Mesenchymal stem cell (in vitro differentiated cells and primary cell): ENCODE results near the gene MAFB.

Experiments
- DNase-seq: peaks from one replicate; pipeline ENCODE4 v3.0.0-alpha.2; 2013
- H2AFZ ChIP-seq: one replicate; pipeline ENCODE4 v1.6.1; 2013; ENCODE audit warnings: low read depth, mild to moderate bottlenecking, control low read depth, inconsistent platforms, low read length, moderate library complexity
- H2AK5ac ChIP-seq: 2 replicates; pipeline ENCODE4 v1.6.1; 2013; ENCODE audit warnings: low read length, moderate library complexity, mild to moderate bottlenecking, inconsistent platforms; ENCODE audit not compliant: severe bottlenecking
- H2BK120ac ChIP-seq: one replicate; pipeline ENCODE4 v1.6.1; 2013; ENCODE audit warnings: low read depth, mild to moderate bottlenecking, inconsistent platforms, low read length, moderate library complexity
- H2BK12ac ChIP-seq, 2 experiments: one replicate each; pipeline ENCODE4 v1.6.1; 2013; ENCODE audit warnings: inconsistent platforms in 2 of 2, low read length in 2 of 2, mild to moderate bottlenecking in 2 of 2, moderate library complexity in 2 of 2, control low read depth in 1 of 2
- H2BK15ac ChIP-seq: one replicate; pipeline ENCODE4 v1.6.1; 2013; ENCODE audit warnings: mild to moderate bottlenecking, low read depth, inconsistent platforms; ENCODE audit not compliant: poor library complexity, severe bottlenecking
- H2BK5ac ChIP-seq: 2 replicates; pipeline ENCODE4 v1.6.1; 2013; ENCODE audit warnings: low read depth, mild to moderate bottlenecking, low read length, control low read depth, inconsistent platforms; ENCODE audit not compliant: poor library complexity, severe bottlenecking
- H3K14ac ChIP-seq, 2 experiments: one replicate each; pipeline ENCODE4 v1.6.1; 2013; ENCODE audit warnings: inconsistent platforms in 2 of 2, low read length in 2 of 2, control low read depth in 1 of 2, mild to moderate bottlenecking in 1 of 2, moderate library complexity in 1 of 2
- H3K18ac ChIP-seq, 2 experiments: one replicate each; pipeline ENCODE4 v1.6.1; 2013; ENCODE audit warnings: inconsistent platforms in 2 of 2, low read length in 2 of 2, control low read depth in 1 of 2, low read depth in 1 of 2, mild to moderate bottlenecking in 1 of 2
- H3K23ac ChIP-seq, 2 experiments: one replicate each; pipeline ENCODE4 v1.6.1; 2013; ENCODE audit warnings: inconsistent platforms in 2 of 2, low read length in 2 of 2, mild to moderate bottlenecking in 2 of 2, moderate library complexity in 2 of 2, control low read depth in 1 of 2
- H3K27ac ChIP-seq: 2 replicates; pipeline ENCODE4 v1.5.1; 2013; ENCODE audit warnings: mild to moderate bottlenecking, moderate library complexity, low read length, control low read depth, inconsistent platforms; ENCODE audit not compliant: poor library complexity, severe bottlenecking
- H3K27me3 ChIP-seq, 2 experiments: 2 replicates each; pipeline versions ENCODE4 v1.6.1 to v1.7.0; 2013; ENCODE audit warnings: low read length in 2 of 2, mild to moderate bottlenecking in 2 of 2, moderate library complexity in 2 of 2, control low read depth in 1 of 2, inconsistent platforms in 1 of 2; ENCODE audit not compliant: control insufficient read depth in 1 of 2, insufficient read depth in 1 of 2
- H3K36me3 ChIP-seq, 2 experiments: 2 replicates each; pipeline versions ENCODE4 v1.6.1 to v1.7.0; 2013; ENCODE audit warnings: low read length in 2 of 2, control low read depth in 1 of 2, inconsistent platforms in 1 of 2, low read depth in 1 of 2, mild to moderate bottlenecking in 1 of 2; ENCODE audit not compliant: insufficient read depth in 2 of 2, control insufficient read depth in 1 of 2
- H3K4ac ChIP-seq, 2 experiments: one replicate each; pipeline ENCODE4 v1.6.1; 2013; ENCODE audit warnings: inconsistent platforms in 2 of 2, low read length in 2 of 2, mild to moderate bottlenecking in 2 of 2, moderate library complexity in 2 of 2, control low read depth in 1 of 2, low read depth in 1 of 2
- H3K4me1 ChIP-seq: 2 replicates; pipeline ENCODE4 v1.6.1; 2013; ENCODE audit warnings: low read depth, low read length, control low read depth; ENCODE audit not compliant: control insufficient read depth, insufficient read depth
- H3K4me2 ChIP-seq: 2 replicates; pipeline ENCODE4 v1.6.1; 2013; ENCODE audit warnings: low read length, mild to moderate bottlenecking, inconsistent platforms; ENCODE audit not compliant: poor library complexity, severe bottlenecking
- H3K4me3 ChIP-seq, 2 experiments: 2 replicates each; pipeline versions ENCODE4 v1.5.1 to v1.7.0; 2013; ENCODE audit warnings: low read length in 2 of 2, mild to moderate bottlenecking in 2 of 2, control low read depth in 1 of 2, low read depth in 1 of 2; ENCODE audit not compliant: insufficient read depth in 1 of 2
- H3K79me1 ChIP-seq: replicated peaks from 2 replicates; pipeline ENCODE4 v1.6.1; 2013; ENCODE audit warnings: mild to moderate bottlenecking, control low read depth, low read length, inconsistent platforms; ENCODE audit not compliant: poor library complexity, severe bottlenecking
- H3K9ac ChIP-seq: 2 replicates; pipeline ENCODE4 v1.7.0; 2013; ENCODE audit warnings: mild to moderate bottlenecking, low read length, moderate library complexity
- H3K9me3 ChIP-seq: 2 replicates; pipeline ENCODE4 v1.7.0; 2013; ENCODE audit warnings: mild to moderate bottlenecking, low read length; ENCODE audit not compliant: control insufficient read depth
- H4K8ac ChIP-seq: one replicate; pipeline ENCODE4 v1.6.1; 2013; ENCODE audit warnings: inconsistent platforms, mild to moderate bottlenecking, low read length, moderate library complexity
- H4K91ac ChIP-seq: one replicate; pipeline ENCODE4 v1.6.1; 2013; ENCODE audit warnings: mild to moderate bottlenecking, low read length, inconsistent platforms
- WGBS: methylation state at CpG from one replicate; pipeline ENCODE4 v1.1.7; 2013; ENCODE audit warnings: mixed read lengths; 5-methylcytosine and 5-hydroxymethylcytosine counted together

MAFB gene

DNA sequence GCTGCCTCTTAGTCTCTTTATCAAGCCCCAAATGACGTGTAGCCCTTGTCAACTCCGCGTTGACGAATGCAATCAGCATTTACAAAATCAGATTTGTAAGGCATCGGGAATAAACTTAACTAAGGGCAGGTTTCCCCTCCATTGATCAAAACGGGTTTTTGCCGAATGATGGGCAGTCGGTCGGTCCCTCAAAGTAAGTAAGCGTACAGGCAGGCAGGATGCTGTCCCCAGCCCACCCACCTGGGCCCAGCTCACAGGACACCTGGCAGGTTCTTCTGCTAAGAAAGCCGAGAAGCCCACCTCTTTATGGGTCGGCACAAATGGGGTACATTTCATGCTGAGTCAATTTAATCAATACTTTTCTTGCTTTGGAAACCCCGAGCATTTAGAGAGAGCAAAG, 22.0 kb upstream of the MAFB start:
- H3K14ac ChIP-seq, result no peak overlapping the region
- H3K23ac ChIP-seq, result no peak overlapping the region
- H3K36me3 ChIP-seq, result no peaks in the 10 kb centered on the region
- no peaks in the 10 kb centered on the region for H3K79me1 ChIP-seq
- H3K18ac ChIP-seq, result no peak overlapping the region
- H3K4me3 ChIP-seq, result no peak overlapping the region
- H2BK120ac ChIP-seq, result no peak overlapping the region
- no peak overlapping the region for H4K91ac ChIP-seq
- no peak overlapping the region for H2BK15ac ChIP-seq
- H2AK5ac ChIP-seq, result no peak overlapping the region
- no peaks in the 10 kb centered on the region for H3K9me3 ChIP-seq
- H3K9ac ChIP-seq, result peak overlapping the region; percentile 40
- H3K27me3 ChIP-seq, result peaks cover 11 to 22% of the 10 kb centered on the region in 2 experiments
- DNase-seq, result no peak
- H3K4me1 ChIP-seq, result peaks cover 2% of the 10 kb centered on the region
- no peak overlapping the region for H3K4me2 ChIP-seq
- H3K4ac ChIP-seq, result no peak overlapping the region
- no peak overlapping the region for H2BK5ac ChIP-seq
- no peak overlapping the region for H3K27ac ChIP-seq
- no peak overlapping the region for H4K8ac ChIP-seq
- H2BK12ac ChIP-seq, result no peak overlapping the region
- H2AFZ ChIP-seq, result no peak overlapping the region
- 83% methylated on average over 13 of the region's 13 CpGs for WGBS

GRCh38 chr20:40710603-40711002, 21.6 kb upstream of the MAFB start:
- 90% methylated on average over 12 of the region's 13 CpGs for WGBS
- no peak overlapping the region for H3K18ac ChIP-seq
- H2BK5ac ChIP-seq, result no peak overlapping the region
- H2AK5ac ChIP-seq, result no peak overlapping the region
- H3K4me3 ChIP-seq, result no peak overlapping the region
- H4K8ac ChIP-seq, result no peak overlapping the region
- no peak for DNase-seq
- no peaks in the 10 kb centered on the region for H3K79me1 ChIP-seq
- no peak overlapping the region for H3K23ac ChIP-seq
- no peak overlapping the region for H2BK12ac ChIP-seq
- no peaks in the 10 kb centered on the region for H3K36me3 ChIP-seq
- peaks cover 2% of the 10 kb centered on the region for H3K4me1 ChIP-seq
- H2BK15ac ChIP-seq, result no peak overlapping the region
- peak overlapping the region; percentile 40 for H3K9ac ChIP-seq
- H3K27ac ChIP-seq, result no peak overlapping the region
- no peak overlapping the region for H4K91ac ChIP-seq
- peaks cover 11 to 20% of the 10 kb centered on the region in 2 experiments for H3K27me3 ChIP-seq
- no peak overlapping the region for H3K4ac ChIP-seq
- H3K4me2 ChIP-seq, result no peak overlapping the region
- H2BK120ac ChIP-seq, result no peak overlapping the region
- no peak overlapping the region for H2AFZ ChIP-seq
- H3K9me3 ChIP-seq, result no peaks in the 10 kb centered on the region
- no peak overlapping the region for H3K14ac ChIP-seq

GRCh38 chr20:40706977-40707582, 18.0 kb upstream of the MAFB start:
- no peak overlapping the region for H3K27ac ChIP-seq
- H3K4me3 ChIP-seq, result no peak overlapping the region
- H2BK120ac ChIP-seq, result no peak overlapping the region
- H2BK12ac ChIP-seq, result no peak overlapping the region
- H3K36me3 ChIP-seq, result no peaks in the 10 kb centered on the region
- no peak overlapping the region for H3K18ac ChIP-seq
- no peak for DNase-seq
- no peak overlapping the region for H3K14ac ChIP-seq
- no peak overlapping the region for H3K4ac ChIP-seq
- no peak overlapping the region for H4K8ac ChIP-seq
- H3K79me1 ChIP-seq, result no peaks in the 10 kb centered on the region
- no peak overlapping the region for H3K9ac ChIP-seq
- no peaks in the 10 kb centered on the region for H3K9me3 ChIP-seq
- H3K4me2 ChIP-seq, result no peak overlapping the region
- H2BK15ac ChIP-seq, result no peak overlapping the region
- no peak overlapping the region for H2AK5ac ChIP-seq
- H3K27me3 ChIP-seq, result peaks cover 11 to 24% of the 10 kb centered on the region in 2 experiments
- no peak overlapping the region for H2BK5ac ChIP-seq
- WGBS, result 42% methylated on average over 2 of the region's 3 CpGs
- peaks cover 2% of the 10 kb centered on the region for H3K4me1 ChIP-seq
- no peak overlapping the region for H3K23ac ChIP-seq
- H2AFZ ChIP-seq, result no peak overlapping the region
- H4K91ac ChIP-seq, result no peak overlapping the region

GRCh38 chr20:40705413-40705812, 16.4 kb upstream of the MAFB start:
- Histone ChIP-seq H2BK120ac (no peak overlapping the region), H2AFZ (no peak overlapping the region), H3K9ac (no peak overlapping the region), H3K27ac (no peak overlapping the region), H3K4me2 (no peak overlapping the region), H3K23ac (no peak overlapping the region), H3K79me1 (no peaks in the 10 kb centered on the region), H3K36me3 (no peaks in the 10 kb centered on the region), H4K8ac (no peak overlapping the region), H3K14ac (peak overlapping the region in 1 of 2 experiments; percentile 74), H2BK12ac (no peak overlapping the region), H3K9me3 (no peaks in the 10 kb centered on the region), H3K27me3 (peaks cover 14 to 15% of the 10 kb centered on the region in 2 experiments), H3K18ac (no peak overlapping the region), H2AK5ac (no peak overlapping the region), H2BK15ac (no peak overlapping the region), H2BK5ac (no peak overlapping the region), H3K4me1 (peaks cover 2% of the 10 kb centered on the region), H3K4me3 (no peak overlapping the region), H4K91ac (no peak overlapping the region), H3K4ac (no peak overlapping the region)
- DNase-seq, result no peak
- WGBS, result 88% methylated on average over 3 of the region's 3 CpGs
